ENCODE measurements around the gene GALNTL6.

GALNTL6 gene

DNA sequence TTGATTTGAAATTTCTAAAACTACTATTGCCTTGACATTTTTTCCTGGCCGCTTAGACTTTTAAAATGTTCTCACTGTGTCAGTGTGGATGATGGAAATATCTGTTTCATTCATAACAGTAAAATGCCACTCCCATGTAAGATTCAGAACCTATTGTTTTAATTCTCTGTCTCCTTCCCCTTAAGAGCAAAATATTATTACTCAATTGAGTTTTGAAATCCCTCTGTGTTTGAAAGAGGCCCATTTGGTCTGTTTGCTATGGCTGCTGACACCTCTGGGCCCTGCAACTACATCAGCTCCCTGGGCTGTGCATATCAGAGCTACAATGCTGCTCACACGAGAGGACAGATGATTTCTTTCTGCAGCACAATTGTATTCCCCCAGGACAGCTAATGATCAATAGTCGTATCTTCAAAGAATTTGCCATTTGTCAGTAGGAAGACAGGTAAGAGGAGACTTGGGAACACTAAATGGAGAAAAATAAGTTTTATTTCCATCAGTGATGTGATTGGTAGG, 967.4 kb downstream of the GALNTL6 start:
- no peak overlapping the region for H3K27ac ChIP-seq (replicated peaks)
- peaks cover 3% of the 10 kb centered on the region for H3K27me3 ChIP-seq (ENCODE audit: insufficient read depth, poor library complexity, severe bottlenecking)
- TF ChIP-seq GABPA (IDR thresholded peaks at IDR 0.05; ENCODE audit: low read depth) (no peak), SPI1 (IDR thresholded peaks at IDR 0.05; ENCODE audit: borderline replicate concordance, low read depth) (no peak), POLR2AphosphoS5 (IDR thresholded peaks at IDR 0.05; ENCODE audit: low read depth) (no peak)
- TF ChIP-seq, protein P1, sequence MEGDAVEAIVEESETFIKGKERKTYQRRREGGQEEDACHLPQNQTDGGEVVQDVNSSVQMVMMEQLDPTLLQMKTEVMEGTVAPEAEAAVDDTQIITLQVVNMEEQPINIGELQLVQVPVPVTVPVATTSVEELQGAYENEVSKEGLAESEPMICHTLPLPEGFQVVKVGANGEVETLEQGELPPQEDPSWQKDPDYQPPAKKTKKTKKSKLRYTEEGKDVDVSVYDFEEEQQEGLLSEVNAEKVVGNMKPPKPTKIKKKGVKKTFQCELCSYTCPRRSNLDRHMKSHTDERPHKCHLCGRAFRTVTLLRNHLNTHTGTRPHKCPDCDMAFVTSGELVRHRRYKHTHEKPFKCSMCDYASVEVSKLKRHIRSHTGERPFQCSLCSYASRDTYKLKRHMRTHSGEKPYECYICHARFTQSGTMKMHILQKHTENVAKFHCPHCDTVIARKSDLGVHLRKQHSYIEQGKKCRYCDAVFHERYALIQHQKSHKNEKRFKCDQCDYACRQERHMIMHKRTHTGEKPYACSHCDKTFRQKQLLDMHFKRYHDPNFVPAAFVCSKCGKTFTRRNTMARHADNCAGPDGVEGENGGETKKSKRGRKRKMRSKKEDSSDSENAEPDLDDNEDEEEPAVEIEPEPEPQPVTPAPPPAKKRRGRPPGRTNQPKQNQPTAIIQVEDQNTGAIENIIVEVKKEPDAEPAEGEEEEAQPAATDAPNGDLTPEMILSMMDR (IDR thresholded peaks at IDR 0.05; ENCODE audit: insufficient read depth, low read length), result no peak
- TF ChIP-seq, protein P2, sequence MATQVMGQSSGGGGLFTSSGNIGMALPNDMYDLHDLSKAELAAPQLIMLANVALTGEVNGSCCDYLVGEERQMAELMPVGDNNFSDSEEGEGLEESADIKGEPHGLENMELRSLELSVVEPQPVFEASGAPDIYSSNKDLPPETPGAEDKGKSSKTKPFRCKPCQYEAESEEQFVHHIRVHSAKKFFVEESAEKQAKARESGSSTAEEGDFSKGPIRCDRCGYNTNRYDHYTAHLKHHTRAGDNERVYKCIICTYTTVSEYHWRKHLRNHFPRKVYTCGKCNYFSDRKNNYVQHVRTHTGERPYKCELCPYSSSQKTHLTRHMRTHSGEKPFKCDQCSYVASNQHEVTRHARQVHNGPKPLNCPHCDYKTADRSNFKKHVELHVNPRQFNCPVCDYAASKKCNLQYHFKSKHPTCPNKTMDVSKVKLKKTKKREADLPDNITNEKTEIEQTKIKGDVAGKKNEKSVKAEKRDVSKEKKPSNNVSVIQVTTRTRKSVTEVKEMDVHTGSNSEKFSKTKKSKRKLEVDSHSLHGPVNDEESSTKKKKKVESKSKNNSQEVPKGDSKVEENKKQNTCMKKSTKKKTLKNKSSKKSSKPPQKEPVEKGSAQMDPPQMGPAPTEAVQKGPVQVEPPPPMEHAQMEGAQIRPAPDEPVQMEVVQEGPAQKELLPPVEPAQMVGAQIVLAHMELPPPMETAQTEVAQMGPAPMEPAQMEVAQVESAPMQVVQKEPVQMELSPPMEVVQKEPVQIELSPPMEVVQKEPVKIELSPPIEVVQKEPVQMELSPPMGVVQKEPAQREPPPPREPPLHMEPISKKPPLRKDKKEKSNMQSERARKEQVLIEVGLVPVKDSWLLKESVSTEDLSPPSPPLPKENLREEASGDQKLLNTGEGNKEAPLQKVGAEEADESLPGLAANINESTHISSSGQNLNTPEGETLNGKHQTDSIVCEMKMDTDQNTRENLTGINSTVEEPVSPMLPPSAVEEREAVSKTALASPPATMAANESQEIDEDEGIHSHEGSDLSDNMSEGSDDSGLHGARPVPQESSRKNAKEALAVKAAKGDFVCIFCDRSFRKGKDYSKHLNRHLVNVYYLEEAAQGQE (IDR thresholded peaks at IDR 0.05; ENCODE audit: insufficient replicate concordance, low read depth), result no peak
- DNase-seq (ENCODE audit: low read depth in 1 of 2, low spot score in 1 of 2), result peak in 1 of 2 experiments; percentile 2
- no peak overlapping the region for H3K4me3 ChIP-seq (replicated peaks; ENCODE audit: insufficient read depth, low read length)

- Histone ChIP-seq H3K4me3 (replicated peaks; ENCODE audit: insufficient read depth, low read length) (no peak overlapping the region), H3K27ac (replicated peaks) (no peak overlapping the region), H3K27me3 (ENCODE audit: insufficient read depth, poor library complexity, severe bottlenecking) (peaks cover 3% of the 10 kb centered on the region)
- TF ChIP-seq, protein P2 (IDR thresholded peaks at IDR 0.05; ENCODE audit: insufficient replicate concordance, low read depth), result no peak
- TF ChIP-seq GABPA (IDR thresholded peaks at IDR 0.05; ENCODE audit: low read depth) (no peak), SPI1 (IDR thresholded peaks at IDR 0.05; ENCODE audit: borderline replicate concordance, low read depth) (no peak), POLR2AphosphoS5 (IDR thresholded peaks at IDR 0.05; ENCODE audit: low read depth) (no peak)
- TF ChIP-seq, protein P1 (IDR thresholded peaks at IDR 0.05; ENCODE audit: insufficient read depth, low read length), result no peak
- DNase-seq (ENCODE audit: low read depth in 1 of 2, low spot score in 1 of 2), result no peak
These were observed 972.4 kb downstream of the GALNTL6 start for GRCh38 chr4:172785613-172786012.

DNA sequence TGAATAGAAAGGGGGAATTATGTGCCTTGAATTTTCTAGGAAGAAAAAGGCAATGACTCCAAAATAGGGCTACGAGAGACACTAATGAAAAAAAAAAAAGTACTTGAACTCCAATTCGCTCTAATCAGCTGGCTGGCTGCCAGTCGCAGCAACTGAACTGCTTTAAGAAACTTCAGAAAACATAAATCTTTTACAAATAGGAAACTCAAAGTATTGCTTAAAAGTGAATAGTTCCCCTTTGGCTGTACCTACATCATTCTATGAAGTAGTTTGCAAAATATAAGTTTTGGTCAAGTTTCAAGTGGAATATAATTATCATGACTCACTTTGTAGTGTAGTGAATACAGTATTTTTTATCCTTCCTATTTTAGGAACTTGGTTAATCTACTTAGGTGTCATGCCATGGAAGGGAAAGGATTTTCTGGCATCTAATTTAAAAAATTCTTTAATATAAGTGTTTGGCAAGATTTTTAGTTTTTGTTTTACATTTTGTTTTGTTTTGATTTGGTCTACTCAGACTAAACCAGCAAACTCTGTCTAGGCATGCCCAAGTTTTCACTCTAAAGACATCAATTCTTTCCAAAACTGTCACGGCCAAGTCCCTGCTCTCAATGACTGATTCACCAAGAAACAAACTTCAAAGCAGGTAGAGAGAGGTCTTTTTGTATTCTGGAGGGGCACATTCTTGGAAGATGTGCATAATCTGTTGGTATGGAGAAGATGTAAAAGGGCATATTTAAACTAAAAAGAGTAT, 973.0 kb downstream of the GALNTL6 start:
- no peak for TF ChIP-seq POLR2AphosphoS5 (IDR thresholded peaks at IDR 0.05; ENCODE audit: low read depth)
- TF ChIP-seq, protein P2 (IDR thresholded peaks at IDR 0.05; ENCODE audit: insufficient replicate concordance, low read depth), result no peak
- TF ChIP-seq GABPA (IDR thresholded peaks at IDR 0.05; ENCODE audit: low read depth), result no peak
- TF ChIP-seq, protein P1 (IDR thresholded peaks at IDR 0.05; ENCODE audit: insufficient read depth, low read length), result no peak
- TF ChIP-seq SPI1 (IDR thresholded peaks at IDR 0.05; ENCODE audit: borderline replicate concordance, low read depth), result no peak
- peaks cover 3% of the 10 kb centered on the region for H3K27me3 ChIP-seq (ENCODE audit: insufficient read depth, poor library complexity, severe bottlenecking)
- no peak overlapping the region for H3K27ac ChIP-seq (replicated peaks)
- DNase-seq (ENCODE audit: low read depth in 1 of 2, low spot score in 1 of 2), result peak; percentile 7 to 15
- no peak overlapping the region for H3K4me3 ChIP-seq (replicated peaks; ENCODE audit: insufficient read depth, low read length)

All from HL-60 (cell line).